ENCODE data around the gene PLXNC1.

Gene PLXNC1

GRCh38 chr12:94245631-94246383 lies 97.4 kb downstream of the PLXNC1 start:
- DNase-seq = no peak

DNA sequence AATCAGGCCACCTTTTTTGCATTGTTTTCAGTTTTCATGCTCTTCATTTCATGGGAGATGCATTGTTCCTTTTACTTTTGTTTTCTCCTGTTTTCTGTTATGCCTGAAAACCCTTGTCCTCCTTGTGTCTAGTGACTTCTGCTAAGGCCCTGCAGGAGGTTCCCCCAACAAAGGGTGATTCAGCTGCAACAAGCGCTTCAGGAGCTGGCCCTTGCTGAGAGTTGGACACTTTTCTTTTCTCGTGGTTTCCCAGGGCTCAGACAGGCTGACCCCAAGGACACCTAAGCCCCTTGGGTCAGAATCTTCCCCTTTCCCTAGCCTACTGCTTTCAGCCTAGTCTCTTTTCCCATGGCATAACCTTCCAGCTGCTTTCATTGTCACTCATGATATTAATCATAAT lies 98.9 kb downstream of the PLXNC1 start:
- no peak for DNase-seq

GRCh38 chr12:94248582-94248981 lies 100.2 kb downstream of the PLXNC1 start:
- DNase-seq = no peak

GRCh38 chr12:94250130-94250529 lies 101.8 kb downstream of the PLXNC1 start:
- DNase-seq = no peak

DNA sequence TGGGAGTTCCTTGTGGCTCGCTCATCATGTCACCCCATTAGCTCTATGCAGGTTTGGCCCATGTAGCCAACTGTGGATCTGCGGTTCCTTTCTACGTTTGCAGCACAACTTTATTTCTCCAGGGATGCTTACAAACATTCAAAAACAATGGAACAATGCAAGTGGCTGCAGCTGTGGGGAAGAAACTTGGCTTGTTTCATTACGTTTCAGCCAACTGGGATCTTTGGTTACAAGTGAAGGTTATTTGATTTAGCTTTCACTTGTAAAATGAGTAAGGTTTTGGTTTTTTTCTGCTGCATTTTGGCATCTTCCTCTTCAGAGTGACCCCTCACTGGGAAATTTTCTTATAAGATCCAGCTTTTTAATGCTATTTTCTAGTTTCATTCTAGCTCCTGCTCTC lies 105.9 kb downstream of the PLXNC1 start:
- no peak for DNase-seq

DNA sequence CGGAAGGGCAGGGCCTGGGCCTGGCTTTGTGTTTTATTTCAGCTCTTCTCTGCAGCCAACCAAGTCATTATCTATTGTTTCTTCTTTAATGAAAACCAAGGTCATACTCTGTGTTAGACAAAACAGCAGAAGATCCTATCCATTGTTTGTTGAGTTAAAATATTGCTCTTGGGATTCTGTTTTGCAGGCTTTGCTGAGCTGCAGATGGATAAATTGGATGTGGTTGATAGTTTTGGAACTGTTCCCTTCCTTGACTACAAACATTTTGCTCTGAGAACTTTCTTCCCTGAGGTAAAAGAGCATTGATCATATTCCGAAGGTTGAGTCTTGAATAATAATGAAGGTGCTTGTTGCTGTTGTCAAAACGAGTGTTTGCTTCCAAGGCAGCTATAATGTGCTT lies 106.6 kb downstream of the PLXNC1 start:
- no peak for DNase-seq

- DNase-seq = no peak
These were observed 107.1 kb downstream of the PLXNC1 start for GRCh38 chr12:94255428-94255827.

DNA sequence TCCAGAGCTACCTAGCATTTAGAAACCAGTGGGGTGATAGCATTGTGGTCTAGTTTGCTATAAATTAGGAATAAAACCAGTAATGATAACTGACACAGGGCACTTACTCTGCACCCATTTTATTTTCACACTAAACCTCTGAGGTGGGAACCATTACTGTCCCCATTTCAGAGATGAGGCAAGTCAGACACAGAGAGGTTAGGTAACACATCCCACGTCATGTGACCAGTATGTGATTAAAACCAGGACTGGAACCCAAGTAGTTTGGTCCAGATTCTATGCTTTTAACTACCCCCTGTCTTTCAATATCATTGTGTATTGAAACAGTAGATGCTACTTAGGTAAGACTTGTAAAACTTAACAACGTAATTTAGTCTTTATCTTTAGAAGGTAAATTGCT lies 110.2 kb downstream of the PLXNC1 start:
- DNase-seq = no peak

DNA sequence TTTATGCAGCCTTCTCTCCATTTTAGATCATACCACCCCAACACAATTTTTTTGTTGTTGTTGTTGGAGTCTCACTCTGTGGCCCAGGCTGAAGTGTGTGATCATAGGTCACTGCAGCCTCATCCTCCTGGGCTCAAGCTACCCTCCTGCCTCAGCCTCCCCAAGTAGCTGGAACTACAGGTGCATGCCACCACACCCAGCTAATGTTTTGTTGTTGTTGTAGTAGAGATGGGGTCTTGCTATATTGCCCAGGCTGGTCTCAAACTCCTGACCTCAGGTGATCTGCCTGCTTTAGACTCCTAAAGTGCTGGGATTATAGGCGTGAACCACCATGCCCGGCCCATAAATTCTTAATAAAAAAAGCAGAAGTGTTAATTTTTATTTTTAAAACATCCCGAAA lies 111.6 kb downstream of the PLXNC1 start:
- no peak for DNase-seq

GRCh38 chr12:94260717-94261116 lies 112.3 kb downstream of the PLXNC1 start:
- no peak for DNase-seq

GRCh38 chr12:94261119-94261518 lies 112.7 kb downstream of the PLXNC1 start:
- DNase-seq = no peak

GRCh38 chr12:94261786-94262185 lies 113.4 kb downstream of the PLXNC1 start:
- DNase-seq = no peak

- no peak for DNase-seq
These were observed 114.0 kb downstream of the PLXNC1 start for GRCh38 chr12:94262228-94263010.

- no peak for DNase-seq
These were observed 114.8 kb downstream of the PLXNC1 start for GRCh38 chr12:94263011-94263811.

DNA sequence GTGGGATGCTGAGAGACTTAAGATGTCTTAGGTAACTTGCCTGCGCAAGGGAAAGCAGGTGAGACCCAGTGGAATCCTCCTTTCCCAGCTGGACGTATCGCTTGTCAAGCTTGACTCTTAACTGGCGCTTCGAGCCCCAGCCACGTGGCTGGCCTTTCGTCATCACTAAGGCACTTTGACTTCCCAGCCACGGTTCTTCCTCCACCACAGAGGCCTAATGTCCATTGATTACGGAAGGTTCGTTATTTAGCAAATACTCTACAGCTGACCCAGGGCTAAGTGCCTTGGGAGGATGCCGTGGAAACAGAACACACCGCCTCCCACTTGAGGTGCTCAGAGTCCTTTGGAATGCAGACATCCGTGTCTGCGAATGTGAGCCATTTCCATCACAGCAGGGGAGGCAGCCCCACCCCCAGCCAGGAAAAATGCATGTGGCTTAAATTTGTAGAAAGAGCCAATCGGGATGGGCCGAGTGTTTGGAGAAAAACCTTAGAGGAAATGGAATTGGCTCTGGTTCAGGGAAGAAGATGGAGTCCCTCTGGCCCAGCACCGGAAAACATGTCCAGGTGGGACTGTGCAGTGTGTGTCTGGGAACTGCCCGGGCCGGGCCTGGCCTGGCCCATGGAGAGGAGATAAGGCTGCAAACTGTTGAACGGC lies 115.7 kb downstream of the PLXNC1 start:
- DNase-seq = no peak

DNA sequence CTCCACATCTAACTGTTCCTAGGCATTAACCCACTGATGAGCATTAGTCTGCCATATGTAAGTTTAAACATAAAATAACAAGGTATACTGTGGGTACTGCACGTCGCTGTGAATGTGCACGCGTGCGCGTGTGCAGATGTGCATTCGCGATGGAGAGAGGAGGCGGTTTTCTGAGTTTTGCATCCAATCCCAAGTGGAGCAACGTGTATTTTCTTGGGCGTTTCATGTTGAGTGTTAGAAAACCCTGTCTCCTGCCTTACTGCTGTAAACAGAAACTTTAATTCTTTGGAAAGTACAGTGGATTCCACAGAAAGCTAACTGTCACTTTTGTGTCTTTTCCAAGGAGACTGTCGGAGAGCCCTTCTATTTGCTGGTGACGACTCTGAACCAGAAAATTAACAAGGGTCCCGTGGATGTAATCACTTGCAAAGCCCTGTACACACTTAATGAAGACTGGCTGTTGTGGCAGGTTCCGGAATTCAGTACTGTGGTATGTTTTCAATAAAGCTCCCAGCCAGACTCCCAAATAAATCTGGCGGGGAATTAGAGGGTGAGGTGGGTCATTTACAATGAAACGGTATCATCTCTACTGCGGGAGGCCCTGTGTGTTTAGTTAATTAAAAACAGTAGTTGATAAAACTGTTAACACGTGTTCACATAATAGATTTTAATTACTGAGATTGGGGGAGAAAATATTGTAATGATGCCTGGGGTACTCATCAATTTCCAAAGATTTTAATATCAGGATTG lies 116.5 kb downstream of the PLXNC1 start:
- DNase-seq = no peak

- DNase-seq = no peak
These were observed 117.2 kb downstream of the PLXNC1 start for GRCh38 chr12:94265539-94265938.

- no peak for DNase-seq
These were observed 117.8 kb downstream of the PLXNC1 start for GRCh38 chr12:94265966-94266745.

DNA sequence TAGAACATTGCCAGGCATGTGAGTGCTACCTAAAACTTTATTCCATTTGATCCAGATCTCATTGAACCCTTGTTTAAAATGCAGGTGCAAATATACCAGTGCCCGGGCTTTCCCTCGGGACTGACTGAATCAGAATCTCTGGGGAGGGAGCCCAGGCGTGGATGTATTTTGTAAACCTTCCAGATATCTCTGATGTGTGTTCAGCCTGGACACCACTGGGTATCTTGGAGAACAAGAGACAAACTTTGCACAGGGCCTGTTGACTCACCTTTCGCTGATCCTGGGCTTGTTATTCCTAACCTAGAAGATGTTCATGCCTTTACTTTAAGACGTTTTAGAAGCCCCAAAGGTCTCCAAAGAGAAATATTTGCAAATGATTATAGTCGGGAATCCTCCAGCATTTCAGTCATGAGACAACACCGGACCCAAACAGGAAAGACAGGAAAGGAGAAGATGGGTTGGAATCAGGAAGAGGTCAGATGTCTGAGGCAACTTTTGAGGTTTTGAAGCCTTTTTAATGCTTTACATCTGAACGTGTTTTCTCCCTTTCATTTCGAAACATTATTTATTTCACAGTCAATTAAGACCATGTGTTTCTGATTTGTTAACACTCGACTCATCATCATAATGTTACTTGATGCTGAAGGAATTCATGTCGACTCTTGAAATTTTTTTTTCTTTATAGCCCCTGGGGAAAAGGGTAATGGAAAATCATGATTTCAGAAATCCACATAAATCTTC lies 118.6 kb downstream of the PLXNC1 start:
- no peak for DNase-seq

DNA sequence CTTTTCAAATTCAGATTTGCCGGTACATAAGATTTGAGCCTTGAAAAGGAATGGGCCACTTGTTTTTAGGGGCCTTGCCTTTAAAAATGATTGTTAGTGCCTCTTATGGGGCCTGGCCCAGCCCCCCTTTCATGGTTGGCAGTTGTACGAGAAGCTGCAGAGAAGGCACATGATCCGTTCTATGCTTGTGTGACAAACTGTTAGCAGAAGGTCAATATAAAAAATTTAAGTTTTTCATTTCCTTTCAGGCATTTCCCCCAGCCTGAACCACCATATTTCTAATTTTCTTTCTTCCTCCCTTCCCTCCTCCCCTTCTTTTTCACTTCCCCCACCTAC lies 119.1 kb downstream of the PLXNC1 start:
- no peak for DNase-seq

GRCh38 chr12:94267921-94268471 lies 119.6 kb downstream of the PLXNC1 start:
- no peak for DNase-seq
